K562 (cell line): ENCODE data around the gene RFC2. TPM values are rescaled to one million over a fixed set of nuclear protein-coding genes. Genes with fewer than 3 reads are reported as not detected.
A peak's percentile ranks its signal among the peaks of the same experiment; 100 is the strongest.

Source experiments
- ATAC-seq: fragments of 200-7000 bp; cut with Tn5 transposase; 3 replicates; pipeline ENCODE4 v1.9.1; 2020; ENCODE audit warnings: moderate library complexity
- BruUV-seq: library from RNA; stranded (reverse); fragments of 400-500 nt; replicated peaks from 2 replicates; lab custom pipeline; 2021; lab: Mats Ljungman, UMichigan
- CTCF ChIA-PET: fragments of 300-600 bp; formaldehyde crosslinking; extraction: SDS; loops from one replicate; lab custom pipeline; 2021; ENCODE audit warnings: low intra/inter-chr PET ratio; lab: Yijun Ruan, JAX
- POLR2A ChIA-PET: fragments of 300-600, 350-650 bp; sonication (Branson Sonifier 250); formaldehyde crosslinking; extraction: SDS; loops from one replicate; lab custom pipeline; 2021; ENCODE audit warnings: antibody characterized with exemption, inconsistent platforms; lab: Yijun Ruan, JAX
- DNase-seq, 4 experiments: peaks; one replicate each; pipeline versions ENCODE4 v3.0.0 to v3.0.0-alpha.2; 2011 to 2018; ENCODE audit warnings: low spot score in 3 of 4, mixed read lengths in 3 of 4; ENCODE audit errors: extremely low read depth in 1 of 4
- FAIRE-seq: peaks from 2 replicates; lab custom pipeline; 2011; peaks lifted over from hg19 to GRCh38; lab: Jason Lieb, UNC
- H2AFZ ChIP-seq: 2 replicates; pipeline ENCODE4 v1.6.0; 2011; ENCODE audit warnings: low read depth, low read length, control low read depth, inconsistent platforms
- H3K27ac ChIP-seq: fragments of 200-600 bp; 3 replicates; pipeline ENCODE4 v1.8.0; 2011; ENCODE audit warnings: low read depth, mild to moderate bottlenecking, control low read depth, inconsistent platforms, low read length, moderate library complexity, mixed read lengths; ENCODE audit errors: extremely low read depth
- H3K27me3 ChIP-seq, 2 experiments: fragments of 300-600 bp in 1 of 2; 2 replicates in 1 of 2; 3 replicates in 1 of 2; pipeline versions ENCODE4 v1.6.0 to v1.8.0; 2011; ENCODE audit warnings: inconsistent platforms in 2 of 2, low read length in 2 of 2, mild to moderate bottlenecking in 1 of 2, mixed read lengths in 1 of 2, moderate library complexity in 1 of 2; ENCODE audit not compliant: control insufficient read depth in 2 of 2, insufficient read depth in 2 of 2
- H3K36me3 ChIP-seq: fragments of 300-600 bp; 3 replicates; pipeline ENCODE4 v1.8.0; 2011; ENCODE audit warnings: mild to moderate bottlenecking, low read length, inconsistent platforms; ENCODE audit not compliant: control insufficient read depth, insufficient read depth
- H3K4me1 ChIP-seq, 2 experiments: fragments of 200-600 bp in 1 of 2; replicated peaks in 1 of 2; 2 replicates in 1 of 2; 3 replicates in 1 of 2; pipeline versions ENCODE4 v1.5.1 to v1.8.0; 2011; ENCODE audit warnings: inconsistent platforms in 2 of 2, low read length in 2 of 2, mild to moderate bottlenecking in 1 of 2, mixed read lengths in 1 of 2, moderate library complexity in 1 of 2; ENCODE audit not compliant: control insufficient read depth in 2 of 2, insufficient read depth in 2 of 2
- H3K4me2 ChIP-seq: 2 replicates; pipeline ENCODE4 v1.6.1; 2011; ENCODE audit warnings: low read length, control low read depth, inconsistent platforms, mixed read lengths; ENCODE audit not compliant: insufficient read depth
- H3K4me3 ChIP-seq: fragments of 200-600 bp; sonication (generic), shearing (Covaris generic); 2 replicates; pipeline ENCODE4 v1.5.1; 2016; ENCODE audit warnings: control low read depth, inconsistent platforms
- H3K79me2 ChIP-seq: fragments of 200-600 bp; 3 replicates; pipeline ENCODE4 v1.8.0; 2011; ENCODE audit warnings: low read length, inconsistent platforms; ENCODE audit not compliant: control insufficient read depth, insufficient read depth
- H3K9ac ChIP-seq, 2 experiments: 2 replicates each; pipeline versions ENCODE4 v1.6.0 to v1.6.1; 2011; ENCODE audit warnings: low read depth in 2 of 2, low read length in 2 of 2, control low read depth in 1 of 2, inconsistent platforms in 1 of 2, mild to moderate bottlenecking in 1 of 2, mixed read lengths in 1 of 2; ENCODE audit not compliant: insufficient read depth in 1 of 2
- H3K9me1 ChIP-seq: one replicate; pipeline ENCODE4 v1.6.0; 2011; ENCODE audit warnings: inconsistent platforms, mild to moderate bottlenecking, low read length, moderate library complexity; ENCODE audit not compliant: control insufficient read depth, insufficient read depth
- H3K9me3 ChIP-seq: replicated peaks from 2 replicates; pipeline ENCODE4 v1.5.1; 2011; ENCODE audit warnings: low read depth, low read length, inconsistent platforms; ENCODE audit not compliant: control insufficient read depth, insufficient read depth
- H4K20me1 ChIP-seq: replicated peaks from 2 replicates; pipeline ENCODE4 v1.6.1; 2011; ENCODE audit warnings: low read length, inconsistent platforms, mixed read lengths; ENCODE audit not compliant: control insufficient read depth, insufficient read depth
- CHD2 ChIP-seq: IDR thresholded peaks from 2 replicates; pipeline ENCODE4 v1.6.1; 2011; ENCODE audit warnings: low read depth, low read length
- CSDE1 ChIP-seq, 2 experiments: fragments of 450-650 bp; IDR thresholded peaks; 2 replicates each; pipeline ENCODE4 v1.6.1; 2016; ENCODE audit warnings: mild to moderate bottlenecking in 1 of 2
- SRSF1 ChIP-seq: fragments of 200-400 bp; formaldehyde crosslinking; IDR thresholded peaks from 2 replicates; pipeline ENCODE4 v1.6.1; 2017; ENCODE audit warnings: mild to moderate bottlenecking, low read depth, low read length, moderate library complexity
- TCF7 ChIP-seq: sonication (generic); IDR thresholded peaks from 2 replicates; pipeline ENCODE4 v1.6.1; 2016; ENCODE audit warnings: antibody characterized with exemption, borderline replicate concordance
- ZNF217 ChIP-seq: sonication (generic); formaldehyde crosslinking; IDR thresholded peaks from 2 replicates; pipeline ENCODE4 v1.8.0; 2022; ENCODE audit warnings: mild to moderate bottlenecking, missing genetic modification reagents
- ZNF316 ChIP-seq: fragments of 450-650 bp; IDR thresholded peaks from 2 replicates; pipeline ENCODE4 v1.6.1; 2016
- ZNF644 ChIP-seq: fragments of 200-800 bp; sonication (Bioruptor generic); IDR thresholded peaks from 2 replicates; pipeline ENCODE4 v1.6.1; 2016; ENCODE audit warnings: low read depth, missing genetic modification characterization, missing compliant biosample characterization
- WGBS: fragments of 100-300 bp; shearing (Covaris generic); methylation state at CpG from one replicate; pipeline ENCODE4 v1.1.6; 2016; ENCODE audit warnings: low coverage, mixed read lengths; ENCODE audit not compliant: insufficient coverage; ENCODE audit errors: missing lambda C conversion rate; 5-methylcytosine and 5-hydroxymethylcytosine counted together
- in situ Hi-C: fragments of 300-500 bp; cut with MboI; formaldehyde crosslinking; loops from 4 replicates; pipeline ENCODE4 v1.15.0; 2018; ENCODE audit warnings: inconsistent platforms, mixed read lengths
- intact Hi-C: fragments of 100-400 bp; cut with micrococcal nuclease; formaldehyde crosslinking; loops from 2 replicates; pipeline ENCODE4 v1.14.2; 2022
- polyA plus RNA-seq, 8 experiments: library from polyadenylated mRNA; depleted of rRNA in 4 of 8; stranded (reverse) in 5 of 8; unstranded in 3 of 8; fragments of >200 nt; fragmentation: Nextera tagmentation in 2 of 8; fragmentation: Illumina TruSeq in 1 of 8; extraction: Ambion mirVana in 2 of 8; extraction: Trizol in 1 of 8; gene quantifications; 2 replicates each; pipeline versions ENCODE4 v1.2.1 to v1.2.3, GENCODE V29; 2011 to 2014; ENCODE audit warnings: inconsistent platforms in 1 of 8, missing spikeins in 1 of 8
- total RNA-seq, 7 experiments: library from RNA; depleted of rRNA in 6 of 7; stranded (reverse); fragments of >200 nt in 6 of 7; fragmentation: Illumina TruSeq in 2 of 7; extraction: Trizol in 2 of 7; gene quantifications; 2 replicates each; pipeline versions ENCODE4 v1.2.1 to v1.2.3, GENCODE V29; 2011 to 2021; ENCODE audit warnings: low replicate concordance in 1 of 7

RFC2 gene
- total and polyA plus RNA-seq, 9 of the 15 experiments (the other 6 are each of a cell fraction or from before 2014, with no cell fraction given): 32.5 to 161 (median 102) TPM

DNA sequence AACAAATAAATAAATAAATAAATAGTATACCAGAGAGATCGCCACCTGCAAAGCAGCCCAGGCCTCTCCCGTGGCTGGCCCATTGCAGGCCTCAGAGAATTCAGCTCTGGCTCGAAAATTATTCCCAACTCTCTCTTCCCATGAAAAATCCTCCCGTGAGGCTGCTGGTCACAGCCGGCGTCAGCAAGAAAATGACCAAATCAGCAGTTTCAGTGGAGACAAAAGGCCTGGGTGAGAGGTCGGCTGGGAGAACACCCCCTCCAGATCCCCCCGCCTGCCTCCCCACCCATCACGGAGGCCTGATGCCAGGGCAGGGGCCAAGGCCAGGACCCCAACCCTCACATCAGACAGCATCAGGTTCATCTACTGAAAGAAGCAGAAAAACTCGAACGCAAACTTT lies 31.9 kb upstream of the RFC2 start:
- H3K79me2 ChIP-seq: no peaks in the 10 kb centered on the region
- H3K27ac ChIP-seq: no peak overlapping the region
- BruUV-seq: no TSS peak
- no peak overlapping the region for H3K9ac ChIP-seq
- ChIA-PET CTCF (no interaction called here), POLR2A (no interaction called here)
- no peak overlapping the region for H3K4me3 ChIP-seq
- H3K27me3 ChIP-seq: peaks cover 0 to 13% of the 10 kb centered on the region in 2 experiments; a peak in 3 of 5 replicates
- peaks cover 18 to 27% of the 10 kb centered on the region in 2 experiments for H3K4me1 ChIP-seq
- no peak for FAIRE-seq
- H3K9me3 ChIP-seq: no peaks in the 10 kb centered on the region
- intact Hi-C loops (no loop called here), in situ Hi-C loops (no loop called here)
- H3K9me1 ChIP-seq: no peaks in the 10 kb centered on the region
- H2AFZ ChIP-seq: no peak overlapping the region
- H3K36me3 ChIP-seq: no peaks in the 10 kb centered on the region
- DNase-seq: peak in 1 of 4 experiments; percentile 5
- WGBS: 75% methylated on average over 11 of the region's 11 CpGs
- no peak for ATAC-seq
- no peaks in the 10 kb centered on the region for H4K20me1 ChIP-seq
- no peak overlapping the region for H3K4me2 ChIP-seq
- no peak for TF ChIP-seq ZNF644 (tag)
- no peak for TF ChIP-seq CHD2
- no peak for TF ChIP-seq TCF7
- TF ChIP-seq CSDE1 (IDR thresholded peaks at IDR 0.05): no peak
- TF ChIP-seq ZNF316: peak; percentile 34
- no peak for TF ChIP-seq ZNF217 (CRISPR knock-in tag)
- TF ChIP-seq SRSF1: no peak
